ENCODE data around the gene DHODH. TPM values are rescaled to one million over a fixed set of nuclear protein-coding genes. Genes with fewer than 3 reads are reported as not detected.

The DHODH gene
- total RNA-seq: 31.8 and 33.7 TPM in 2 replicates

- DNase-seq: peak; percentile 99
- Mint-ChIP-seq H3K4me1 (peaks cover 22% of the 10 kb centered on the region), H3K27me3 (peaks cover 5% of the 10 kb centered on the region), H3K36me3 (ENCODE audit: low read depth) (peaks cover 20% of the 10 kb centered on the region), H3K27ac (peak within 1 kb of the TSS; percentile 93), H3K4me3 (peak within 1 kb of the TSS; percentile 91), H3K9me3 (no peaks in the 10 kb centered on the region)
- intact Hi-C loops (cut with micrococcal nuclease): loop anchor here (1.0 to 10.0 kb wide), 6 partner anchors 85 to 724 kb away; partner anchors contain the start of genes AP1G1, ATXN1L, CMTR2 and DHX38
Observed at GRCh38 chr16:72008424-72009216, at the start of gene DHODH. TSS of gene DHODH (plus strand) at chr16:72008744. CDS start at chr16:72008765, 21 bp downstream.

- Mint-ChIP-seq H3K36me3 (ENCODE audit: low read depth) (no peaks in the 10 kb centered on the region), H3K9me3 (no peaks in the 10 kb centered on the region), H3K27me3 (peaks cover 8% of the 10 kb centered on the region)
Observed at GRCh38 chr16:71961066-71962039, 47.2 kb upstream of the DHODH start.

GRCh38 chr16:71963125-71963875 lies 45.2 kb upstream of the DHODH start:
- no peaks in the 10 kb centered on the region for H3K4me1 Mint-ChIP-seq
- intact Hi-C loops (cut with micrococcal nuclease): loop anchor here (5.0 to 10.0 kb wide), 2 partner anchors 158 to 351 kb away; partner anchors contain the start of gene AP1G1
- no peak for DNase-seq
- no peaks in the 10 kb centered on the region for H3K9me3 Mint-ChIP-seq
- H3K36me3 Mint-ChIP-seq (ENCODE audit: low read depth): no peaks in the 10 kb centered on the region
- no peak overlapping the region for H3K4me3 Mint-ChIP-seq
- no peak overlapping the region for H3K27ac Mint-ChIP-seq
- H3K27me3 Mint-ChIP-seq: peaks cover 8% of the 10 kb centered on the region

More at GRCh38 chr16:71961066-71962039, 47.2 kb upstream of the DHODH start:
- intact Hi-C loops (cut with micrococcal nuclease): loop anchor here (1.0 to 10.0 kb wide), 4 partner anchors 67 to 349 kb away; partner anchors contain the start of genes AP1G1 and IST1
- DNase-seq: peak; percentile 94
- Mint-ChIP-seq H3K4me3 (no peak overlapping the region), H3K27ac (no peak overlapping the region), H3K4me1 (peaks cover 5% of the 10 kb centered on the region)

- Mint-ChIP-seq H3K27ac (no peak overlapping the region), H3K27me3 (peaks cover 4% of the 10 kb centered on the region), H3K4me3 (no peak overlapping the region), H3K36me3 (ENCODE audit: low read depth) (no peaks in the 10 kb centered on the region), H3K9me3 (no peaks in the 10 kb centered on the region), H3K4me1 (no peaks in the 10 kb centered on the region)
- no peak for DNase-seq
- intact Hi-C loops (cut with micrococcal nuclease): loop anchor here (10.0 kb wide), 1 partner anchor 160 kb away; the partner anchor contains the start of gene AP1G1
Observed at GRCh38 chr16:71965223-71965622, 43.3 kb upstream of the DHODH start.

GRCh38 chr16:71966932-71967331 lies 41.6 kb upstream of the DHODH start:
- DNase-seq: no peak
- no peaks in the 10 kb centered on the region for H3K36me3 Mint-ChIP-seq (ENCODE audit: low read depth)
- no peak overlapping the region for H3K27ac Mint-ChIP-seq
- peaks cover 2% of the 10 kb centered on the region for H3K27me3 Mint-ChIP-seq
- no peak overlapping the region for H3K4me3 Mint-ChIP-seq
- intact Hi-C loops (cut with micrococcal nuclease): loop anchor here (10.0 kb wide), 1 partner anchor 162 kb away; the partner anchor contains the start of gene AP1G1
- no peaks in the 10 kb centered on the region for H3K4me1 Mint-ChIP-seq
- no peaks in the 10 kb centered on the region for H3K9me3 Mint-ChIP-seq

GRCh38 chr16:71969353-71969752 lies 39.2 kb upstream of the DHODH start:
- intact Hi-C loops (cut with micrococcal nuclease): loop anchor here (10.0 kb wide), 1 partner anchor 165 kb away; the partner anchor contains the start of gene AP1G1
- Mint-ChIP-seq H3K4me1 (no peaks in the 10 kb centered on the region), H3K4me3 (no peak overlapping the region), H3K9me3 (no peaks in the 10 kb centered on the region), H3K27ac (no peak overlapping the region), H3K27me3 (peaks cover 2% of the 10 kb centered on the region), H3K36me3 (ENCODE audit: low read depth) (no peaks in the 10 kb centered on the region)
- no peak for DNase-seq

- H3K27me3 Mint-ChIP-seq: peaks cover 2% of the 10 kb centered on the region
Observed at GRCh38 chr16:71971571-71971970, 37.0 kb upstream of the DHODH start.

GRCh38 chr16:71972356-71972755 lies 36.2 kb upstream of the DHODH start:
- Mint-ChIP-seq H3K27ac (no peak overlapping the region), H3K4me1 (no peaks in the 10 kb centered on the region), H3K36me3 (ENCODE audit: low read depth) (no peaks in the 10 kb centered on the region), H3K27me3 (peaks cover 2% of the 10 kb centered on the region), H3K4me3 (no peak overlapping the region), H3K9me3 (no peaks in the 10 kb centered on the region)
- no peak for DNase-seq
- intact Hi-C loops (cut with micrococcal nuclease): no loop called here

More at GRCh38 chr16:71971571-71971970, 37.0 kb upstream of the DHODH start:
- H3K9me3 Mint-ChIP-seq: no peaks in the 10 kb centered on the region
- intact Hi-C loops (cut with micrococcal nuclease): no loop called here
- H3K4me1 Mint-ChIP-seq: no peaks in the 10 kb centered on the region
- no peak for DNase-seq
- no peak overlapping the region for H3K4me3 Mint-ChIP-seq
- H3K27ac Mint-ChIP-seq: no peak overlapping the region
- H3K36me3 Mint-ChIP-seq (ENCODE audit: low read depth): no peaks in the 10 kb centered on the region

GRCh38 chr16:71973001-71973400 lies 35.5 kb upstream of the DHODH start:
- no peaks in the 10 kb centered on the region for H3K4me1 Mint-ChIP-seq
- peaks cover 2% of the 10 kb centered on the region for H3K27me3 Mint-ChIP-seq
- intact Hi-C loops (cut with micrococcal nuclease): no loop called here
- no peaks in the 10 kb centered on the region for H3K9me3 Mint-ChIP-seq
- no peak for DNase-seq
- H3K27ac Mint-ChIP-seq: no peak overlapping the region
- H3K4me3 Mint-ChIP-seq: no peak overlapping the region
- H3K36me3 Mint-ChIP-seq (ENCODE audit: low read depth): no peaks in the 10 kb centered on the region

- no peaks in the 10 kb centered on the region for H3K4me1 Mint-ChIP-seq
- no peak for DNase-seq
- H3K9me3 Mint-ChIP-seq: no peaks in the 10 kb centered on the region
- H3K4me3 Mint-ChIP-seq: no peak overlapping the region
- H3K36me3 Mint-ChIP-seq (ENCODE audit: low read depth): no peaks in the 10 kb centered on the region
- intact Hi-C loops (cut with micrococcal nuclease): no loop called here
- peaks cover 2% of the 10 kb centered on the region for H3K27me3 Mint-ChIP-seq
- no peak overlapping the region for H3K27ac Mint-ChIP-seq
Observed at GRCh38 chr16:71974068-71974818, 34.3 kb upstream of the DHODH start.

GRCh38 chr16:71985262-71985974 lies 23.1 kb upstream of the DHODH start:
- no peaks in the 10 kb centered on the region for H3K9me3 Mint-ChIP-seq
- no peak overlapping the region for H3K27ac Mint-ChIP-seq
- intact Hi-C loops (cut with micrococcal nuclease): no loop called here
- no peaks in the 10 kb centered on the region for H3K4me1 Mint-ChIP-seq
- no peaks in the 10 kb centered on the region for H3K36me3 Mint-ChIP-seq (ENCODE audit: low read depth)
- no peak for DNase-seq
- H3K27me3 Mint-ChIP-seq: peaks cover 15% of the 10 kb centered on the region
- no peak overlapping the region for H3K4me3 Mint-ChIP-seq

GRCh38 chr16:71986131-71986530 lies 22.4 kb upstream of the DHODH start:
- peaks cover 11% of the 10 kb centered on the region for H3K27me3 Mint-ChIP-seq
- no peaks in the 10 kb centered on the region for H3K9me3 Mint-ChIP-seq
- intact Hi-C loops (cut with micrococcal nuclease): no loop called here
- no peaks in the 10 kb centered on the region for H3K36me3 Mint-ChIP-seq (ENCODE audit: low read depth)
- no peak for DNase-seq
- no peaks in the 10 kb centered on the region for H3K4me1 Mint-ChIP-seq
- H3K4me3 Mint-ChIP-seq: no peak overlapping the region
- H3K27ac Mint-ChIP-seq: no peak overlapping the region
